Activated CD4-positive, alpha-beta T cell treated with anti-CD3 and anti-CD28 coated beads, Interleukin-2, amount 50 U/mL, for 24 hours (primary cell): Measurements from ENCODE around the gene GPN1.
A peak's percentile ranks its signal among the peaks of the same experiment; 100 is the strongest.
"Not testable (repeated sequence)": the region's sequence is repeated elsewhere in the genome, so short reads cannot be mapped to it uniquely, and the experiment has no call there.

Experiments
- DNase-seq, 2 donors: peaks; one replicate each; pipeline ENCODE4 v3.0.0-alpha.2; 2020; ENCODE audit warnings: low read depth in 1 of 2, low spot score in 1 of 2

GPN1 gene

GRCh38 chr2:27667446-27667845 lies 38.6 kb downstream of the GPN1 start:
- no peak for DNase-seq

GRCh38 chr2:27671235-27671634 lies 42.4 kb downstream of the GPN1 start:
- no peak for DNase-seq

GRCh38 chr2:27672723-27673486 lies 44.1 kb downstream of the GPN1 start:
- DNase-seq = no peak

GRCh38 chr2:27680571-27680970 lies 51.7 kb downstream of the GPN1 start:
- no peak for DNase-seq

GRCh38 chr2:27681841-27682240 lies 53.0 kb downstream of the GPN1 start:
- no peak for DNase-seq

GRCh38 chr2:27682334-27682771 lies 53.5 kb downstream of the GPN1 start:
- DNase-seq = not testable (repeated sequence)

GRCh38 chr2:27683390-27684071 lies 54.7 kb downstream of the GPN1 start:
- DNase-seq = peak; percentile 63 to 92

- not testable (repeated sequence) for DNase-seq
These were observed 56.2 kb downstream of the GPN1 start for GRCh38 chr2:27685006-27685405.

GRCh38 chr2:27685577-27685976 lies 56.7 kb downstream of the GPN1 start:
- DNase-seq = no peak

- no peak for DNase-seq
These were observed 58.4 kb downstream of the GPN1 start for GRCh38 chr2:27687232-27687631.

- no peak for DNase-seq
These were observed 60.6 kb downstream of the GPN1 start for GRCh38 chr2:27689424-27689823.

- DNase-seq = no peak
These were observed 61.2 kb downstream of the GPN1 start for GRCh38 chr2:27690052-27690451.

- DNase-seq = no peak
These were observed 68.8 kb downstream of the GPN1 start for GRCh38 chr2:27697660-27698059.
